ENCODE measurements around the gene SPATA12. TPM values are rescaled to one million over a fixed set of nuclear protein-coding genes. Genes with fewer than 3 reads are reported as not detected.

The SPATA12 gene
- total RNA-seq, 2 experiments from 2014 or later: not detected

DNA sequence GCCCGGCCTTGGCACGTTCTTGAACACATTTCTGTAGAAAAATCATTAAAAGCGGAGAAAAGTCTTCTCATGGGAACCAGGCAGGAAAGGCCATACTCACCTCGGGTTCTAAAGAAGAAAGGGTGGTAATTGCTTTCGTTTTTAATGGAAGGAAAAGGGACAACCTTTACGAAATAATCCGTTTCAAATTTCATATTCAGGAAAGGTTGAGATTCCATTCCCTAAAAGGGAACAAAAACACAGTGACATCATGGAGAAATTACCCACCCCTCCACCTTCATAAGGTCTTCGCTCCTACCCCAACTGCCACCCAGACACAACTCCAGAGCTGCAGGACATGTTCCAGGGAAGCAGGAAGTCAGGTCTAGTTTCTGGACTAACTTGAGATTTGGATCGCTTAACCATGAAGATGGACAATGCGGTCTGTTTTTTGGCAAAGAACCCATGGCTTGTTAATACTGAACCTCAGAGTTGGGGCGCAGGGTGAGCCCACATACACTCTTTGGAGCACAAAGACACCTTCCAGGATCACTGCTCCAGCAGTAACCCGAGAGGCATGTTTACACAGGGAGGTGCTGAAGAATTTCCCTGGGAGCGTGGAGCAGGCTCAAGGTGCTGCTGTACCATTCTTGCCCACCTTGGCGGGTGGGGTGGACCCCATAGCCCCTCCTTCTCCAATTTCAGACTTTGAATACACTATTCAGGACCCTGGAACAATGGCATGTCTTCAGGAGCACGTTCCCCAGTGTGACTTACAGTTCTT is 49.2 kb downstream of the SPATA12 start:
- POLR2A ChIA-PET: interaction anchor here (1.6 kb wide), 1 partner anchor 9 kb away, joined by 4 read pairs; no protein-coding TSS in a partner anchor
- H3K27ac Mint-ChIP-seq: no peak overlapping the region

DNA sequence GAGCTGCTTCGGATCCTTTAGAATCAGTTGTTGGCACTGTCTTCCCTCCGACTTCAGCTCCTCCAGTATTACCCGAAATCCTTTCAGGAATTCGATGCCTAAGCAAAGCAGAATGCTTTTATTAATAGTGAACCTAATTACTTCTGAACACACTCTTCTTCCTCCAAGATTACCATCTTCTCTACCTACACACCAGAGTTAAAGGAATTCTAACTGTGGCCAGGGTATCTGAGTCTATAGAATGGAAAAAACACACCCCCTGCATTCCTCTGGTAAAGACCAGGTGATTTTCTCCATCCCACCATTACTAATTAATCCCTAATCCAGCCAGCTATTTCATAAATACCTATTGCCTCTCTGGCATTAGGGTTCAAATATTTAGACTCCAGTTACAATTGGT is 49.8 kb downstream of the SPATA12 start:
- H3K27ac Mint-ChIP-seq: no peak overlapping the region

More for the DNA sequence above, 49.2 kb downstream of the SPATA12 start:
- Mint-ChIP-seq H3K4me3 (no peak overlapping the region), H3K27me3 (no peaks in the 10 kb centered on the region), H3K36me3 (ENCODE audit: low read depth) (no peaks in the 10 kb centered on the region), H3K4me1 (ENCODE audit: low read depth) (peaks cover 2% of the 10 kb centered on the region), H3K9me3 (no peaks in the 10 kb centered on the region)
- intact Hi-C loops (cut with micrococcal nuclease): no loop called here
- CTCF ChIA-PET: interaction anchor here (3.7 kb wide), 1 partner anchor 9 kb away, joined by 21 read pairs; no protein-coding TSS in a partner anchor
- ATAC-seq (no peak), DNase-seq (no peak)
- TF ChIP-seq, protein P1, sequence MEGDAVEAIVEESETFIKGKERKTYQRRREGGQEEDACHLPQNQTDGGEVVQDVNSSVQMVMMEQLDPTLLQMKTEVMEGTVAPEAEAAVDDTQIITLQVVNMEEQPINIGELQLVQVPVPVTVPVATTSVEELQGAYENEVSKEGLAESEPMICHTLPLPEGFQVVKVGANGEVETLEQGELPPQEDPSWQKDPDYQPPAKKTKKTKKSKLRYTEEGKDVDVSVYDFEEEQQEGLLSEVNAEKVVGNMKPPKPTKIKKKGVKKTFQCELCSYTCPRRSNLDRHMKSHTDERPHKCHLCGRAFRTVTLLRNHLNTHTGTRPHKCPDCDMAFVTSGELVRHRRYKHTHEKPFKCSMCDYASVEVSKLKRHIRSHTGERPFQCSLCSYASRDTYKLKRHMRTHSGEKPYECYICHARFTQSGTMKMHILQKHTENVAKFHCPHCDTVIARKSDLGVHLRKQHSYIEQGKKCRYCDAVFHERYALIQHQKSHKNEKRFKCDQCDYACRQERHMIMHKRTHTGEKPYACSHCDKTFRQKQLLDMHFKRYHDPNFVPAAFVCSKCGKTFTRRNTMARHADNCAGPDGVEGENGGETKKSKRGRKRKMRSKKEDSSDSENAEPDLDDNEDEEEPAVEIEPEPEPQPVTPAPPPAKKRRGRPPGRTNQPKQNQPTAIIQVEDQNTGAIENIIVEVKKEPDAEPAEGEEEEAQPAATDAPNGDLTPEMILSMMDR (IDR thresholded peaks at IDR 0.05): no peak

DNA sequence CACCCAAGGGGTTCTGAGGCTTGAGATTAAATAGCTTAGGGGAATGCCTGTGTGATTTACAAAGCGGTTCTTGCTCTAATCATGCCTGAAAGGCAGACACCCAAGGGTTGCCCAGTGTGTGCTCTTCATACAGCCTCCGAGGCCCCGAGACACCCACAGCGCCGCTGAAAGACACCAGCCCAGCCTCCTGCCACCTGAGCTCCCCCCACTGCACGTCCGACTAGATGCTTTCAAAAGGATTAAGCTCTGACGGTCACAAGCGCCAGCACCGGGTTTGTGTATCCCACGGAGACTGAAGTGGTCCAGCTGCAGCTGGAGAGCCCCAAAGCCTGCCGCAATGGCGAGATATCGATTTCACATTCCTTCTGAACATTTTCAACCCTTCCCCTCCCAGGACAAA is 50.3 kb downstream of the SPATA12 start:
- ATAC-seq: no peak
- ChIA-PET CTCF (interaction anchor here (1.4 to 3.7 kb wide), 3 partner anchors 10 to 116 kb away, joined by 3 to 21 read pairs (median 4); no protein-coding TSS in a partner anchor), POLR2A (interaction anchor here (1.6 kb wide), 1 partner anchor 10 kb away, joined by 4 read pairs; no protein-coding TSS in a partner anchor)
- intact Hi-C loops (cut with micrococcal nuclease): no loop called here
- no peaks in the 10 kb centered on the region for H3K9me3 Mint-ChIP-seq
- peaks cover 2% of the 10 kb centered on the region for H3K4me1 Mint-ChIP-seq (ENCODE audit: low read depth)
- no peaks in the 10 kb centered on the region for H3K36me3 Mint-ChIP-seq (ENCODE audit: low read depth)
- no peak overlapping the region for H3K4me3 Mint-ChIP-seq
- H3K27me3 Mint-ChIP-seq: no peaks in the 10 kb centered on the region
- TF ChIP-seq, protein P1 (IDR thresholded peaks at IDR 0.05): no peak
- DNase-seq: no peak
- H3K27ac Mint-ChIP-seq: no peak overlapping the region

More for the DNA sequence above, 49.8 kb downstream of the SPATA12 start:
- ChIA-PET CTCF (interaction anchor here (3.7 kb wide), 1 partner anchor 10 kb away, joined by 21 read pairs; no protein-coding TSS in a partner anchor), POLR2A (interaction anchor here (1.6 kb wide), 1 partner anchor 9 kb away, joined by 4 read pairs; no protein-coding TSS in a partner anchor)
- intact Hi-C loops (cut with micrococcal nuclease): no loop called here
- TF ChIP-seq, protein P1 (IDR thresholded peaks at IDR 0.05): no peak
- no peaks in the 10 kb centered on the region for H3K36me3 Mint-ChIP-seq (ENCODE audit: low read depth)
- no peaks in the 10 kb centered on the region for H3K9me3 Mint-ChIP-seq
- no peaks in the 10 kb centered on the region for H3K27me3 Mint-ChIP-seq
- no peak for ATAC-seq
- DNase-seq: no peak
- H3K4me3 Mint-ChIP-seq: no peak overlapping the region
- peaks cover 2% of the 10 kb centered on the region for H3K4me1 Mint-ChIP-seq (ENCODE audit: low read depth)

DNA sequence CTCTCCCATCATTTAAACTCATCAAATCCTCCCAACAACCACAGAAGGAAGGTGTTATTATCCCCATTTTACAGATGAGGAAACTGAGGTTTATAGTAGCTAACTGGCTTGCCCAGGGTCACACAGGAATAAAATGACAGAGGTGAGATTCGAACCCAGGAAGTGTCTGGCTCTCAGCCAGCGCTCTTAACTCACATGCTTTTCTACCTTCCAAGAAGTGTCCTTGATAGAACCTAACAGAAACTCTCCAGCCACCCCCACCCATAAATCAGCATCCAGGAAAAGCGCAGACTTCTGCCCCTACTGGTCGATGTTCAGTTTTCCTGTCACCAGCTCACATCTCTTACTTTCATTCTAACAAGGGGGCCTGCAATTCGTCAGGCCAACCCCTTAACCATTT is 51.7 kb downstream of the SPATA12 start:
- Mint-ChIP-seq H3K36me3 (ENCODE audit: low read depth) (no peaks in the 10 kb centered on the region), H3K27ac (no peak overlapping the region), H3K4me3 (no peak overlapping the region), H3K4me1 (ENCODE audit: low read depth) (peaks cover 2% of the 10 kb centered on the region), H3K9me3 (no peaks in the 10 kb centered on the region), H3K27me3 (no peaks in the 10 kb centered on the region)
- ChIA-PET CTCF (interaction anchor here (0.6 to 3.7 kb wide), 6 partner anchors 12 to 710 kb away, joined by 3 to 21 read pairs (median 3); no protein-coding TSS in a partner anchor), POLR2A (no interaction called here)
- ATAC-seq (no peak), DNase-seq (peak; percentile 13)
- intact Hi-C loops (cut with micrococcal nuclease): no loop called here
- TF ChIP-seq, protein P1 (IDR thresholded peaks at IDR 0.05): no peak

DNA sequence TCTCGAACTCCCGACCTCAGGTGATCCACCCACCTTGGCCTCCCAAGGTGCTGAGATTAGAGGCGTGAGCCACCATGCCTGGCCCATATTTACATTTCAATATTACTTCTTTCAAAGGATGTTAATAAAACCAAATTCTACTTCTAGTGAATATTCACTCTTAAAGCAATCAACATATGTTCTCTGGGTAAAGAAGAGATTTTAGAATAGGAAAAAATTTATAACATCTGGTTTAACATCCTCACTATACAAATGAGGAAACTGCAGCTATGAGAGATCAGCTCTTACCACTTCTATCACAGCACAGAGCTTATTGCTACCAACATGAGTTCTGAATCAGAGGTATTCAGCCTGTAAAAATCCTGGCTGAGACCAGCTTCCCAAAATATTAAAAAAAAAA is 56.0 kb downstream of the SPATA12 start:
- Mint-ChIP-seq H3K27ac (no peak overlapping the region), H3K36me3 (ENCODE audit: low read depth) (no peaks in the 10 kb centered on the region), H3K9me3 (no peaks in the 10 kb centered on the region), H3K27me3 (peaks cover 2% of the 10 kb centered on the region), H3K4me1 (ENCODE audit: low read depth) (peaks cover 2% of the 10 kb centered on the region), H3K4me3 (no peak overlapping the region)
- intact Hi-C loops (cut with micrococcal nuclease): no loop called here
- ChIA-PET CTCF (interaction anchor here (1.1 kb wide), 1 partner anchor 17 kb away, joined by 3 read pairs; no protein-coding TSS in a partner anchor), POLR2A (no interaction called here)
- no peak for ATAC-seq
- DNase-seq: no peak
- TF ChIP-seq, protein P1 (IDR thresholded peaks at IDR 0.05): no peak

Measured in activated CD8-positive, alpha-beta T cell treated with anti-CD3 and anti-CD28 coated beads for 36 hours (primary cell).